HL-60 (cell line): ENCODE data around the gene UBQLN4.

Source experiments
- DNase-seq, 2 experiments: peaks; one replicate each; pipeline ENCODE4 v3.0.0-alpha.2; 2010 to 2020; ENCODE audit warnings: low read depth in 1 of 2, low spot score in 1 of 2
- H3K27ac ChIP-seq: fragments of 250-450 bp; sonication (Bioruptor Pico); replicated peaks from 2 replicates; pipeline ENCODE4 v1.5.1; 2020; ENCODE audit warnings: mild to moderate bottlenecking, moderate library complexity
- H3K27me3 ChIP-seq: fragments of 250-450 bp; sonication (Bioruptor Pico); 2 replicates; pipeline ENCODE4 v1.5.1; 2021; ENCODE audit warnings: mild to moderate bottlenecking, moderate library complexity; ENCODE audit not compliant: insufficient read depth, poor library complexity, severe bottlenecking
- H3K4me3 ChIP-seq: replicated peaks from 2 replicates; pipeline ENCODE4 v1.5.1; 2011; ENCODE audit warnings: mild to moderate bottlenecking, control low read depth, low read length; ENCODE audit not compliant: insufficient read depth
- CTCF ChIP-seq: IDR thresholded peaks from one replicate; pipeline ENCODE4 v1.5.1; 2011; ENCODE audit warnings: low read length, control low read depth, inconsistent platforms; ENCODE audit not compliant: insufficient read depth
- GABPA ChIP-seq: IDR thresholded peaks from 2 replicates; pipeline ENCODE4 v1.6.1; 2012; ENCODE audit warnings: low read depth
- POLR2AphosphoS5 ChIP-seq: IDR thresholded peaks from 2 replicates; pipeline ENCODE4 v1.6.1; 2012; ENCODE audit warnings: low read depth
- REST ChIP-seq: IDR thresholded peaks from 2 replicates; pipeline ENCODE4 v1.6.1; 2012; ENCODE audit warnings: low read depth; ENCODE audit not compliant: insufficient replicate concordance
- SPI1 ChIP-seq: IDR thresholded peaks from 2 replicates; pipeline ENCODE4 v1.6.1; 2012; ENCODE audit warnings: low read depth, mild to moderate bottlenecking, borderline replicate concordance

Gene UBQLN4

GRCh38 chr1:156099282-156099681, 45.7 kb upstream of the UBQLN4 start:
- no peak for DNase-seq
- no peak overlapping the region for H3K4me3 ChIP-seq
- H3K27me3 ChIP-seq, result no peaks in the 10 kb centered on the region
- H3K27ac ChIP-seq, result no peak overlapping the region
- TF ChIP-seq POLR2AphosphoS5 (no peak), GABPA (no peak), SPI1 (no peak), CTCF (no peak)

GRCh38 chr1:156098784-156099183, 45.2 kb upstream of the UBQLN4 start:
- no peak for DNase-seq
- TF ChIP-seq SPI1, result no peak
- TF ChIP-seq REST, result no peak
- TF ChIP-seq GABPA, result no peak
- Histone ChIP-seq H3K27me3 (no peaks in the 10 kb centered on the region), H3K27ac (no peak overlapping the region), H3K4me3 (no peak overlapping the region)

GRCh38 chr1:156097499-156098178, 44.0 kb upstream of the UBQLN4 start:
- H3K4me3 ChIP-seq, result no peak overlapping the region
- no peaks in the 10 kb centered on the region for H3K27me3 ChIP-seq
- DNase-seq, result no peak
- TF ChIP-seq REST (no peak), SPI1 (no peak), POLR2AphosphoS5 (no peak), CTCF (no peak), GABPA (no peak)
- H3K27ac ChIP-seq, result no peak overlapping the region

GRCh38 chr1:156096640-156097391, 43.2 kb upstream of the UBQLN4 start:
- peak; percentile 89 to 97 for DNase-seq
- Histone ChIP-seq H3K27ac (no peak overlapping the region), H3K4me3 (no peak overlapping the region), H3K27me3 (no peaks in the 10 kb centered on the region)
- TF ChIP-seq GABPA, result peak; percentile 70
- peak; percentile 99 for TF ChIP-seq POLR2AphosphoS5
- peak; percentile 39; the same call in 1 of the 2 replicates for TF ChIP-seq SPI1
- TF ChIP-seq REST, result no peak
- peak; percentile 90 for TF ChIP-seq CTCF
